ENCODE results near the gene CTAGE4. TPM values are rescaled to one million over a fixed set of nuclear protein-coding genes. Genes with fewer than 3 reads are reported as not detected.
"Not testable (repeated sequence)": the region's sequence is repeated elsewhere in the genome, so short reads cannot be mapped to it uniquely, and the experiment has no call there.

Gene CTAGE4
- total RNA-seq (ENCODE audit: low replicate concordance): 0.43 and 1.1 TPM in 2 replicates

- H3K27ac ChIP-seq; H3K36me3 ChIP-seq; H2AFZ ChIP-seq (replicated peaks); H3K36me3 Mint-ChIP-seq; H3K27ac Mint-ChIP-seq; H3K4me2 ChIP-seq; H3K27me3 Mint-ChIP-seq (ENCODE audit: insufficient read depth, low read depth); H3F3A ChIP-seq (ENCODE audit: low read depth); H3K4me1 ChIP-seq; DNase-seq (ENCODE audit: low spot score); H3K4me3 Mint-ChIP-seq; H3K9ac ChIP-seq; H4K20me1 ChIP-seq (ENCODE audit: low read depth); H3K9me3 Mint-ChIP-seq; H3K4me1 Mint-ChIP-seq; H3K4me3 ChIP-seq; H3K9me3 ChIP-seq (ENCODE audit: low read depth); H3K79me2 ChIP-seq (ENCODE audit: low read depth); H3K27me3 ChIP-seq: not testable (repeated sequence)
Measured at GRCh38 chr7:144183166-144183565, at the start of gene CTAGE4. Gene CTAGE4, plus strand, starts transcription at chr7:144183466. Its CDS starts 38 bp downstream, at chr7:144183504.

- no peak overlapping the region for H3K27ac Mint-ChIP-seq
- H3K79me2 ChIP-seq (ENCODE audit: low read depth): no peaks in the 10 kb centered on the region
- H3K9me3 ChIP-seq (ENCODE audit: low read depth): no peaks in the 10 kb centered on the region
- H4K20me1 ChIP-seq (ENCODE audit: low read depth): no peaks in the 10 kb centered on the region
- no peaks in the 10 kb centered on the region for H3K27me3 ChIP-seq
- no peak overlapping the region for H3K9ac ChIP-seq
- no peak overlapping the region for H2AFZ ChIP-seq (replicated peaks)
- H3K36me3 ChIP-seq: no peaks in the 10 kb centered on the region
- H3K4me1 ChIP-seq: no peaks in the 10 kb centered on the region
- no peak overlapping the region for H3K4me2 ChIP-seq
- no peak overlapping the region for H3K4me3 ChIP-seq
- H3K9me3 Mint-ChIP-seq: no peaks in the 10 kb centered on the region
- no peak for DNase-seq (ENCODE audit: low spot score)
- no peak overlapping the region for H3K27ac ChIP-seq
- no peak for TF ChIP-seq CTCF (IDR thresholded peaks at IDR 0.05)
- TF ChIP-seq EZH2 (IDR thresholded peaks at IDR 0.05): no peak
- no peak for TF ChIP-seq EZH2phosphoT487 (IDR thresholded peaks at IDR 0.05)
- no peaks in the 10 kb centered on the region for H3K36me3 Mint-ChIP-seq
- H3K27me3 Mint-ChIP-seq (ENCODE audit: insufficient read depth, low read depth): peaks cover 3% of the 10 kb centered on the region
- H3K4me1 Mint-ChIP-seq: peaks cover 3% of the 10 kb centered on the region
- no peak overlapping the region for H3K4me3 Mint-ChIP-seq
- H3F3A ChIP-seq (ENCODE audit: low read depth): no peaks in the 10 kb centered on the region
Measured at GRCh38 chr7:144134116-144134515, 49.1 kb upstream of the CTAGE4 start.

GRCh38 chr7:144137501-144137900 is 45.8 kb upstream of the CTAGE4 start:
- no peaks in the 10 kb centered on the region for H3K4me1 ChIP-seq
- H3K36me3 ChIP-seq: no peaks in the 10 kb centered on the region
- H3K27me3 ChIP-seq: no peaks in the 10 kb centered on the region
- DNase-seq (ENCODE audit: low spot score): no peak
- H3K9me3 ChIP-seq (ENCODE audit: low read depth): no peaks in the 10 kb centered on the region
- TF ChIP-seq EZH2phosphoT487 (IDR thresholded peaks at IDR 0.05): no peak
- no peak for TF ChIP-seq CTCF (IDR thresholded peaks at IDR 0.05)
- no peak for TF ChIP-seq EZH2 (IDR thresholded peaks at IDR 0.05)
- peaks cover 3% of the 10 kb centered on the region for H3K4me1 Mint-ChIP-seq
- H3K27ac ChIP-seq: no peak overlapping the region
- H3K27me3 Mint-ChIP-seq (ENCODE audit: insufficient read depth, low read depth): peaks cover 2% of the 10 kb centered on the region
- no peaks in the 10 kb centered on the region for H3K79me2 ChIP-seq (ENCODE audit: low read depth)
- no peaks in the 10 kb centered on the region for H3F3A ChIP-seq (ENCODE audit: low read depth)
- H4K20me1 ChIP-seq (ENCODE audit: low read depth): no peaks in the 10 kb centered on the region
- H3K9me3 Mint-ChIP-seq: no peaks in the 10 kb centered on the region
- H3K4me3 ChIP-seq: no peak overlapping the region
- H3K9ac ChIP-seq: no peak overlapping the region
- no peak overlapping the region for H3K4me3 Mint-ChIP-seq
- no peak overlapping the region for H3K4me2 ChIP-seq
- H3K36me3 Mint-ChIP-seq: no peaks in the 10 kb centered on the region
- H2AFZ ChIP-seq (replicated peaks): no peak overlapping the region
- H3K27ac Mint-ChIP-seq: no peak overlapping the region

- TF ChIP-seq EZH2 (IDR thresholded peaks at IDR 0.05) (no peak), EZH2phosphoT487 (IDR thresholded peaks at IDR 0.05) (no peak), CTCF (IDR thresholded peaks at IDR 0.05) (no peak)
- no peak overlapping the region for H3K9ac ChIP-seq
- no peak overlapping the region for H2AFZ ChIP-seq (replicated peaks)
- H3K79me2 ChIP-seq (ENCODE audit: low read depth): no peaks in the 10 kb centered on the region
- H3K27ac ChIP-seq: no peak overlapping the region
- Mint-ChIP-seq H3K9me3 (no peaks in the 10 kb centered on the region), H3K4me1 (no peaks in the 10 kb centered on the region), H3K36me3 (no peaks in the 10 kb centered on the region), H3K27me3 (ENCODE audit: insufficient read depth, low read depth) (no peaks in the 10 kb centered on the region), H3K27ac (no peak overlapping the region), H3K4me3 (no peak overlapping the region)
- no peaks in the 10 kb centered on the region for H3F3A ChIP-seq (ENCODE audit: low read depth)
- no peaks in the 10 kb centered on the region for H3K4me1 ChIP-seq
- DNase-seq (ENCODE audit: low spot score): no peak
- H3K4me2 ChIP-seq: no peak overlapping the region
- H3K36me3 ChIP-seq: no peaks in the 10 kb centered on the region
- no peaks in the 10 kb centered on the region for H3K9me3 ChIP-seq (ENCODE audit: low read depth)
- no peaks in the 10 kb centered on the region for H3K27me3 ChIP-seq
- H3K4me3 ChIP-seq: no peak overlapping the region
- H4K20me1 ChIP-seq (ENCODE audit: low read depth): no peaks in the 10 kb centered on the region
Measured at GRCh38 chr7:144142187-144142586, 41.1 kb upstream of the CTAGE4 start.
